DND-41 (cell line): ENCODE measurements around the gene FARP2.

Experiments
- ATAC-seq: fragments of 200-7000 bp; cut with Tn5 transposase; 3 replicates; pipeline ENCODE4 v1.9.1; 2021; ENCODE audit warnings: low read depth; ENCODE audit not compliant: insufficient read depth
- DNase-seq: peaks from one replicate; pipeline ENCODE4 v3.0.0-alpha.2; 2020
- H2AFZ ChIP-seq: 2 replicates; pipeline ENCODE4 v1.6.0; 2012; ENCODE audit warnings: low read depth, low read length
- H3K27ac ChIP-seq: 2 replicates; pipeline ENCODE4 v1.5.1; 2012; ENCODE audit warnings: low read length, inconsistent platforms
- H3K27me3 ChIP-seq: fragments of 200-600 bp; sonication (generic); 2 replicates; pipeline ENCODE4 v1.6.0; 2012; ENCODE audit warnings: low read length, mild to moderate bottlenecking, inconsistent platforms; ENCODE audit not compliant: insufficient read depth, poor library complexity
- H3K36me3 ChIP-seq: 2 replicates; pipeline ENCODE4 v1.5.1; 2012; ENCODE audit warnings: low read length, inconsistent platforms; ENCODE audit not compliant: insufficient read depth
- H3K4me1 ChIP-seq: 2 replicates; pipeline ENCODE4 v1.5.1; 2012; ENCODE audit warnings: mild to moderate bottlenecking, low read length; ENCODE audit not compliant: insufficient read depth
- H3K4me2 ChIP-seq: 2 replicates; pipeline ENCODE4 v1.6.0; 2012; ENCODE audit warnings: mild to moderate bottlenecking, moderate library complexity, low read length, inconsistent platforms; ENCODE audit not compliant: insufficient read depth
- H3K4me3 ChIP-seq, 2 experiments: fragments of 200-600 bp in 1 of 2; shearing (Covaris generic) in 1 of 2; 2 replicates each; pipeline ENCODE4 v1.5.1; 2012 to 2016; ENCODE audit warnings: inconsistent platforms in 2 of 2, low read length in 2 of 2, mild to moderate bottlenecking in 2 of 2, low read depth in 1 of 2, moderate library complexity in 1 of 2
- H3K79me2 ChIP-seq: 2 replicates; pipeline ENCODE4 v1.6.0; 2012; ENCODE audit warnings: low read length, inconsistent platforms; ENCODE audit not compliant: insufficient read depth
- H3K9ac ChIP-seq: 2 replicates; pipeline ENCODE4 v1.6.0; 2012; ENCODE audit warnings: low read depth, mild to moderate bottlenecking, inconsistent platforms, low read length, moderate library complexity
- H3K9me3 ChIP-seq: 2 replicates; pipeline ENCODE4 v1.5.1; 2012; ENCODE audit warnings: low read length, moderate library complexity, mild to moderate bottlenecking, inconsistent platforms; ENCODE audit not compliant: insufficient read depth, severe bottlenecking
- H4K20me1 ChIP-seq: 2 replicates; pipeline ENCODE4 v1.6.0; 2012; ENCODE audit warnings: low read length; ENCODE audit not compliant: insufficient read depth
- EZH2 ChIP-seq: IDR thresholded peaks from 3 replicates; pipeline ENCODE4 v1.6.1; 2012; ENCODE audit warnings: borderline replicate concordance, low read depth, mild to moderate bottlenecking, moderate library complexity, low read length, inconsistent platforms; ENCODE audit not compliant: severe bottlenecking
- TF ChIP-seq, protein P1 (sequence below): IDR thresholded peaks from 2 replicates; pipeline ENCODE4 v1.5.1; 2012; ENCODE audit warnings: borderline replicate concordance, low read length, moderate library complexity, mild to moderate bottlenecking; ENCODE audit not compliant: poor library complexity, severe bottlenecking; ENCODE audit errors: extremely low read depth

Gene FARP2

GRCh38 chr2:241532168-241532567 lies 176.1 kb downstream of the FARP2 start:
- H3K4me2 ChIP-seq = no peak overlapping the region
- H3K4me3 ChIP-seq = no peak overlapping the region
- no peaks in the 10 kb centered on the region for H3K4me1 ChIP-seq
- no peak overlapping the region for H2AFZ ChIP-seq
- no peak overlapping the region for H3K9ac ChIP-seq
- peaks cover 2% of the 10 kb centered on the region for H3K27me3 ChIP-seq
- no peaks in the 10 kb centered on the region for H3K36me3 ChIP-seq
- no peak for TF ChIP-seq EZH2
- TF ChIP-seq, protein P1, sequence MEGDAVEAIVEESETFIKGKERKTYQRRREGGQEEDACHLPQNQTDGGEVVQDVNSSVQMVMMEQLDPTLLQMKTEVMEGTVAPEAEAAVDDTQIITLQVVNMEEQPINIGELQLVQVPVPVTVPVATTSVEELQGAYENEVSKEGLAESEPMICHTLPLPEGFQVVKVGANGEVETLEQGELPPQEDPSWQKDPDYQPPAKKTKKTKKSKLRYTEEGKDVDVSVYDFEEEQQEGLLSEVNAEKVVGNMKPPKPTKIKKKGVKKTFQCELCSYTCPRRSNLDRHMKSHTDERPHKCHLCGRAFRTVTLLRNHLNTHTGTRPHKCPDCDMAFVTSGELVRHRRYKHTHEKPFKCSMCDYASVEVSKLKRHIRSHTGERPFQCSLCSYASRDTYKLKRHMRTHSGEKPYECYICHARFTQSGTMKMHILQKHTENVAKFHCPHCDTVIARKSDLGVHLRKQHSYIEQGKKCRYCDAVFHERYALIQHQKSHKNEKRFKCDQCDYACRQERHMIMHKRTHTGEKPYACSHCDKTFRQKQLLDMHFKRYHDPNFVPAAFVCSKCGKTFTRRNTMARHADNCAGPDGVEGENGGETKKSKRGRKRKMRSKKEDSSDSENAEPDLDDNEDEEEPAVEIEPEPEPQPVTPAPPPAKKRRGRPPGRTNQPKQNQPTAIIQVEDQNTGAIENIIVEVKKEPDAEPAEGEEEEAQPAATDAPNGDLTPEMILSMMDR = no peak
- no peaks in the 10 kb centered on the region for H3K9me3 ChIP-seq
- DNase-seq = no peak
- no peak overlapping the region for H3K27ac ChIP-seq
- ATAC-seq = no peak
- H4K20me1 ChIP-seq = no peaks in the 10 kb centered on the region
- H3K79me2 ChIP-seq = no peaks in the 10 kb centered on the region

GRCh38 chr2:241532733-241533601 lies 176.9 kb downstream of the FARP2 start:
- H3K27me3 ChIP-seq = peaks cover 2% of the 10 kb centered on the region
- DNase-seq = no peak
- H3K4me1 ChIP-seq = no peaks in the 10 kb centered on the region
- TF ChIP-seq EZH2 = no peak
- TF ChIP-seq, protein P1 = no peak
- H4K20me1 ChIP-seq = no peaks in the 10 kb centered on the region
- H3K4me2 ChIP-seq = no peak overlapping the region
- no peak overlapping the region for H3K27ac ChIP-seq
- H2AFZ ChIP-seq = no peak overlapping the region
- H3K4me3 ChIP-seq = no peak overlapping the region
- H3K9ac ChIP-seq = no peak overlapping the region
- H3K9me3 ChIP-seq = no peaks in the 10 kb centered on the region
- no peak for ATAC-seq
- no peaks in the 10 kb centered on the region for H3K79me2 ChIP-seq
- no peaks in the 10 kb centered on the region for H3K36me3 ChIP-seq

DNA sequence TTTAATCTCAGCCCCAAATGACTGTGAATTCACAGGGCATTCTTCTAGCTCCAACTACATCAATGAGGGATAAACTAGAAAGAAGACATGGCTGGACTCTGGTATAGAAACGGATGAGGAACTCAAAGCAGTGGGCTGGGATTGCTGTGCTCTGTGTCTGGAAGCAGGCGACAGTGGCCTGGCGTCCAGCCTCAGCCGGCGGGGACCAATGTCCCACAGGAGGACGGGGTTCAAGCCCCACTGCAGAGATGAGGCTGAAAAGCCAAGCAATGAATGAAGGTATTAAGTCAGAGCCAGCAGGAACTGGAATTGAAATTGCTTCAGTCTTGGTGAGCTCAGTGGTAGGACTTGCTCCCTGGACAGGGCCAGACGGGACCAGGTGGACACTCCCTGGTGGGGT lies 178.2 kb downstream of the FARP2 start:
- Histone ChIP-seq H2AFZ (no peak overlapping the region), H3K4me1 (no peaks in the 10 kb centered on the region), H3K27me3 (peaks cover 2% of the 10 kb centered on the region), H3K9ac (no peak overlapping the region), H3K9me3 (no peaks in the 10 kb centered on the region), H4K20me1 (no peaks in the 10 kb centered on the region), H3K79me2 (no peaks in the 10 kb centered on the region), H3K4me2 (no peak overlapping the region), H3K4me3 (no peak overlapping the region), H3K27ac (no peak overlapping the region), H3K36me3 (no peaks in the 10 kb centered on the region)
- DNase-seq = no peak
- no peak for TF ChIP-seq EZH2
- TF ChIP-seq, protein P1 = no peak
- no peak for ATAC-seq
